ENCODE measurements around the gene HPD. TPM values are rescaled to one million over a fixed set of nuclear protein-coding genes. Genes with fewer than 3 reads are reported as not detected.

Gene HPD
- total RNA-seq, 4 donors from 2014 or later: 0.63 to 1.1 TPM; not detected in 2

DNA sequence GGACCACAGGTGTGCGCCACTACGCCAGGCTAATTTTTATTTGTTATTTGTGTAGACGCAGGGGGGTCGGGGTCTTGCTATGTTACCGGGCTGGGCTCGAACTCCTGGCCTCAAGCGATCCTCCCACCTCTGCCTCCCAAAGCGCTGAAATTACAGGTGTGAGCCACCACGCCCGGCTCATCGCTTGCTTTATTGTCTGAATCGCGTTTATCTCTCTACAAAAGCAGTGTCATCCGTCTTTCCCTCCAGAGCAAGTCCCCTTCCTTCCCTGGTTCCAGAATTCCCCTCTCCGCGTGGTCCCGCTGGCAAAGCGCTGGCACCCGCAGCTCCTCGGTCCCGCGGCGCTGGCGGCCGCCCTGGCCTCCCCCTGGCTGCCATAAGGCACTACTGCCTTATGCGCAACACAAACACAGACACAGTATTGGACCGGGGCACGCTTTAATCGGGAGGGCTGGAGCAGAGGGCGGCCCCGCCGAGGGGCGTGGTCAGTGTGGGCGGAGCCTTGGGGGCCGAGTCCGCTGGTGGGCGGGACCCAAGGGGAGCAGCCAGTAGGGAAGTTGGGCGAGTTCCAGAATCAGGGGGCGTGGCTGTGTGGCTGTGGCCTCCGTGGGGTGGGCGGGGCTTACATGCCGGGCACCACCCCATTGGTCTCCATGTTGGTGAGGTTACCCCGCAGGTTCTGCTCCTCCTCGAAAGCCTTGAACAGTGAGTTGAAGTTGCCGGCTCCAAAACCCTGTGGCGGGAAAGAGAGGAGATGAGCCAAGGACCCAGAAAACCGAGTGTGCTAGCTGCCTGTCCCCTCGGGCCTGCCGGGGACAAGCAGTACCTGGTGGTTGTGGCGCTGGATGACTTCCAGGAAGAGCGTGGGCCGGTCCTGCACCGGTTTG lies 19.3 kb downstream of the HPD start:
- H3K9me3 ChIP-seq: no peaks in the 10 kb centered on the region
- no peaks in the 10 kb centered on the region for H3K27me3 ChIP-seq
- peak; percentile 100 for DNase-seq (ENCODE audit: low spot score in 2 of 2)
- TF ChIP-seq EP300 (IDR thresholded peaks at IDR 0.05) (peak; percentile 49 to 58), CTCF (IDR thresholded peaks at IDR 0.05) (peak in 4 of 5 experiments; percentile 30 to 51 (median 42)), POLR2A (IDR thresholded peaks at IDR 0.05) (peak in 1 of 2 donors; percentile 41)
- H3K4me3 ChIP-seq: peak overlapping the region; percentile 38 to 58 (median 48)
- peaks cover 0 to 15% (median 5%) of the 10 kb centered on the region in 4 donors for H3K4me1 ChIP-seq
- H3K36me3 ChIP-seq: no peaks in the 10 kb centered on the region
- H3K27ac ChIP-seq: peak overlapping the region in 3 of 4 donors; percentile 9 to 76 (median 62)
- 14 to 15% methylated on average over 41 to 47 of the region's 53 CpGs for WGBS, 2 donors

DNA sequence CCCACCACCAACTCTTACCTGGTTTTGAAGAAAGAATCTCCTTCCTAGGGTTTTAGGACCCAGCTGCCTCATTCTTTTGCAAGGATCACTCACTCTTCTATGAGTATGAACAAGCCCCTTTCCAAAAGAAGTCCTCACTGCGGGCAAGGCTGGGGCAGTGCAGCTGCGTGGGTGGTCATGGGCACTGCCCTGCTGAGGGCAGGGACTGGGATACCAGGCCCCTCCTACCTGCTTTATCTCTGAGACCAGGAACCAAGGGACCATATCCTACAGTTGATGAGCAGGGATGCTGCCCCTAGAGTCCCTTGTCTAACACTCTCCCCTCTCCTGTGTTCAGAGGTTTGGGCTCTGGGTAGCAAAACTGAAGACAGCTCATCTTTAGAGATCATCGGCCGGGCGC lies 20.5 kb downstream of the HPD start:
- Histone ChIP-seq H3K4me1 (peaks cover 0 to 15% (median 5%) of the 10 kb centered on the region in 4 donors), H3K27ac (no peak overlapping the region), H3K4me3 (no peak overlapping the region), H3K9me3 (no peaks in the 10 kb centered on the region), H3K36me3 (no peaks in the 10 kb centered on the region), H3K27me3 (no peaks in the 10 kb centered on the region)
- TF ChIP-seq CTCF (IDR thresholded peaks at IDR 0.05) (no peak), EP300 (IDR thresholded peaks at IDR 0.05) (no peak), POLR2A (IDR thresholded peaks at IDR 0.05) (no peak)
- no peak for DNase-seq (ENCODE audit: low spot score in 2 of 2)
- WGBS, 2 donors: 81 to 86% methylated on average over 5 of the region's 5 CpGs

- H3K27ac ChIP-seq: no peak overlapping the region
- TF ChIP-seq EP300 (IDR thresholded peaks at IDR 0.05) (no peak), POLR2A (IDR thresholded peaks at IDR 0.05) (no peak), CTCF (IDR thresholded peaks at IDR 0.05) (no peak)
- no peak for DNase-seq (ENCODE audit: low spot score in 2 of 2)
- no peaks in the 10 kb centered on the region for H3K9me3 ChIP-seq
- WGBS, 2 donors: 62 to 78% methylated on average over 4 of the region's 4 CpGs
- H3K36me3 ChIP-seq: peaks cover 0 to 3% (median 0%) of the 10 kb centered on the region in 3 donors
- peaks cover 0 to 15% (median 5%) of the 10 kb centered on the region in 4 donors for H3K4me1 ChIP-seq
- H3K27me3 ChIP-seq: no peaks in the 10 kb centered on the region
- no peak overlapping the region for H3K4me3 ChIP-seq
Observed at GRCh38 chr12:121837680-121838079, 21.0 kb downstream of the HPD start.

DNA sequence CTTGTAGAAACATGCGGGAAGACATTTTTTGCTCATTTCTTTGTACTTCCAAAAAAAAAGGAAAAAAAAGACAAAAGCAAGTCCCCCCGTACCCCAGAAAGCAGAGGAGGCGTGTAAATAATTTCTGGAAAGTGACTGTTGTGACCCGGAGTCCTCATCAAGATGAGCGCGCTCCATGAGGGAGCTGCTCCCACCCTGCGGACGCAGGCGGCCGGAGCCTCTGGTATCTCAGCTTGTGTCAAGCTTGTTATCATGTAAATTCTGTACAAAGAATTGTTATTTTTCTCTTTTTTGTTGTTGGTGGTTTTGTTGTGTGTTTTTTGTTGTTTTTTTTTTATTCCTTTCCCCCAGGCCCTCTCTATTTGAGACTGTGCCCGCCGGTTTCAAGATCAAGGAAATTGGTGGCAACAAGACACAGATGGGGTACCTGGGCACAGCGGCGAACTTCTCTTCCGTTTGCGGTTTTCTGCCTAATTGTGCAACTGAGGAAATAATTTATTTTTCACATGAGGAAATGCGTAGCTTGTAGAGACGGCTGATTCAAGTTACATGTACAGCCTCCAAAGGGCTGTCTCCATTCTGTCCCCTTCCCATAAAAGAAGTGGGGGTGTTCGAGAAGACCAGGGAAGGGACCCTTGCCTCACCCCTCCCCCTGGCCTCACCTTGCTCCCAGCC lies 27.0 kb downstream of the HPD start:
- no peaks in the 10 kb centered on the region for H3K4me1 ChIP-seq
- DNase-seq (ENCODE audit: low spot score in 2 of 2): no peak
- no peak overlapping the region for H3K4me3 ChIP-seq
- H3K36me3 ChIP-seq: peaks cover 0 to 63% (median 20%) of the 10 kb centered on the region in 3 donors
- no peaks in the 10 kb centered on the region for H3K9me3 ChIP-seq
- no peaks in the 10 kb centered on the region for H3K27me3 ChIP-seq
- no peak for TF ChIP-seq CTCF (IDR thresholded peaks at IDR 0.05)
- WGBS, 2 donors: 88 to 90% methylated on average over 19 of the region's 19 CpGs
- no peak overlapping the region for H3K27ac ChIP-seq
